Activated naive CD8-positive, alpha-beta T cell treated with anti-CD3 and anti-CD28 coated beads, Interleukin-2, amount 50 U/mL, for 24 hours (primary cell): ENCODE data around the gene ZSCAN23.
A peak's percentile ranks its signal among the peaks of the same experiment; 100 is the strongest.
"Not testable (repeated sequence)": the region's sequence is repeated elsewhere in the genome, so short reads cannot be mapped to it uniquely, and the experiment has no call there.

Source experiments
- ATAC-seq: fragments of 150-1000 bp; cut with Tn5 transposase; one replicate; pipeline ENCODE4 v1.10.0; 2021
- DNase-seq: peaks from one replicate; pipeline ENCODE4 v3.0.0; 2021
- H3K27ac Mint-ChIP-seq: one replicate; pipeline ENCODE4 v1.8.0; 2021; ENCODE audit warnings: mild to moderate bottlenecking, mixed read lengths
- H3K27me3 Mint-ChIP-seq: one replicate; pipeline ENCODE4 v1.8.0; 2021; ENCODE audit warnings: mixed read lengths
- H3K36me3 Mint-ChIP-seq: one replicate; pipeline ENCODE4 v1.8.0; 2021; ENCODE audit warnings: low read depth, mixed read lengths
- H3K4me1 Mint-ChIP-seq: one replicate; pipeline ENCODE4 v1.8.0; 2021; ENCODE audit warnings: mixed read lengths
- H3K4me3 Mint-ChIP-seq: one replicate; pipeline ENCODE4 v1.8.0; 2021; ENCODE audit warnings: mild to moderate bottlenecking, moderate library complexity, mixed read lengths
- H3K9me3 Mint-ChIP-seq: one replicate; pipeline ENCODE4 v1.8.0; 2021; ENCODE audit warnings: mixed read lengths

Gene ZSCAN23

GRCh38 chr6:28462401-28462800, 19.1 kb upstream of the ZSCAN23 start:
- ATAC-seq (no peak), DNase-seq (no peak)
- Mint-ChIP-seq H3K36me3 (no peaks in the 10 kb centered on the region), H3K4me1 (peaks cover 3% of the 10 kb centered on the region), H3K4me3 (no peak overlapping the region), H3K27me3 (peaks cover 32% of the 10 kb centered on the region), H3K27ac (no peak overlapping the region), H3K9me3 (no peaks in the 10 kb centered on the region)

- Mint-ChIP-seq H3K27ac (no peak overlapping the region), H3K36me3 (no peaks in the 10 kb centered on the region), H3K9me3 (no peaks in the 10 kb centered on the region), H3K4me3 (no peak overlapping the region), H3K4me1 (peaks cover 3% of the 10 kb centered on the region), H3K27me3 (peaks cover 42% of the 10 kb centered on the region)
- DNase-seq, result no peak
- ATAC-seq, result no peak
Observed at GRCh38 chr6:28458568-28458967, 15.3 kb upstream of the ZSCAN23 start.

- DNase-seq (no peak), ATAC-seq (no peak)
- Mint-ChIP-seq H3K4me3 (no peak overlapping the region), H3K27ac (no peak overlapping the region), H3K27me3 (peaks cover 26% of the 10 kb centered on the region), H3K9me3 (peaks cover 18% of the 10 kb centered on the region), H3K4me1 (peaks cover 22% of the 10 kb centered on the region), H3K36me3 (peaks cover 5% of the 10 kb centered on the region)
Observed at GRCh38 chr6:28449056-28449455, 5.8 kb upstream of the ZSCAN23 start.

GRCh38 chr6:28447512-28447906, 4.2 kb upstream of the ZSCAN23 start:
- not testable (repeated sequence) for DNase-seq, ATAC-seq, H3K27ac Mint-ChIP-seq
- peaks cover 13% of the 10 kb centered on the region for H3K36me3 Mint-ChIP-seq
- peaks cover 27% of the 10 kb centered on the region for H3K27me3 Mint-ChIP-seq
- H3K4me3 Mint-ChIP-seq, result peak overlapping the region; percentile 79
- peaks cover 36% of the 10 kb centered on the region for H3K4me1 Mint-ChIP-seq
- peaks cover 24% of the 10 kb centered on the region for H3K9me3 Mint-ChIP-seq

- Mint-ChIP-seq H3K4me3 (peak overlapping the region; percentile 79), H3K9me3 (peaks cover 24% of the 10 kb centered on the region), H3K27me3 (peaks cover 25% of the 10 kb centered on the region), H3K36me3 (peaks cover 13% of the 10 kb centered on the region), H3K27ac (peak overlapping the region; percentile 0), H3K4me1 (peaks cover 36% of the 10 kb centered on the region)
- DNase-seq (peak; percentile 18), ATAC-seq (no peak)
Observed at GRCh38 chr6:28446818-28447511, 3.7 kb upstream of the ZSCAN23 start.

- not testable (repeated sequence) for ATAC-seq
- peak; percentile 46 for DNase-seq
- H3K9me3 Mint-ChIP-seq, result peaks cover 24% of the 10 kb centered on the region
- H3K36me3 Mint-ChIP-seq, result peaks cover 13% of the 10 kb centered on the region
- peaks cover 36% of the 10 kb centered on the region for H3K4me1 Mint-ChIP-seq
- peaks cover 25% of the 10 kb centered on the region for H3K27me3 Mint-ChIP-seq
- peak overlapping the region; percentile 29 for H3K27ac Mint-ChIP-seq
- H3K4me3 Mint-ChIP-seq, result peak overlapping the region; percentile 90
Observed at GRCh38 chr6:28444759-28445158, 1.5 kb upstream of the ZSCAN23 start.

GRCh38 chr6:28442586-28442985, 705 bp downstream of the ZSCAN23 start:
- peak overlapping the region; percentile 90 for H3K4me3 Mint-ChIP-seq
- peaks cover 24% of the 10 kb centered on the region for H3K9me3 Mint-ChIP-seq
- H3K27me3 Mint-ChIP-seq, result peaks cover 25% of the 10 kb centered on the region
- peaks cover 31% of the 10 kb centered on the region for H3K4me1 Mint-ChIP-seq
- DNase-seq, result no peak
- peaks cover 13% of the 10 kb centered on the region for H3K36me3 Mint-ChIP-seq
- no peak for ATAC-seq
- H3K27ac Mint-ChIP-seq, result peak overlapping the region; percentile 85

GRCh38 chr6:28436404-28436803, 6.9 kb downstream of the ZSCAN23 start:
- DNase-seq, result no peak
- Mint-ChIP-seq H3K27ac (no peak overlapping the region), H3K9me3 (no peaks in the 10 kb centered on the region), H3K4me3 (no peak overlapping the region), H3K36me3 (peaks cover 2% of the 10 kb centered on the region), H3K4me1 (peaks cover 2% of the 10 kb centered on the region), H3K27me3 (peaks cover 6% of the 10 kb centered on the region)
- no peak for ATAC-seq

GRCh38 chr6:28433119-28433518, 10.2 kb downstream of the ZSCAN23 start:
- Mint-ChIP-seq H3K4me3 (no peak overlapping the region), H3K27ac (no peak overlapping the region), H3K36me3 (peaks cover 2% of the 10 kb centered on the region), H3K9me3 (no peaks in the 10 kb centered on the region), H3K27me3 (peaks cover 6% of the 10 kb centered on the region), H3K4me1 (peaks cover 2% of the 10 kb centered on the region)
- DNase-seq (no peak), ATAC-seq (no peak)

- DNase-seq (no peak), ATAC-seq (no peak)
- peaks cover 12% of the 10 kb centered on the region for H3K4me1 Mint-ChIP-seq
- no peaks in the 10 kb centered on the region for H3K9me3 Mint-ChIP-seq
- no peak overlapping the region for H3K4me3 Mint-ChIP-seq
- H3K27ac Mint-ChIP-seq, result no peak overlapping the region
- peaks cover 1% of the 10 kb centered on the region for H3K27me3 Mint-ChIP-seq
- H3K36me3 Mint-ChIP-seq, result no peaks in the 10 kb centered on the region
Observed at GRCh38 chr6:28429781-28430180, 13.5 kb downstream of the ZSCAN23 start.

GRCh38 chr6:28425944-28426541, 17.2 kb downstream of the ZSCAN23 start:
- Mint-ChIP-seq H3K4me1 (peaks cover 16% of the 10 kb centered on the region), H3K36me3 (no peaks in the 10 kb centered on the region), H3K4me3 (no peak overlapping the region), H3K27me3 (peaks cover 13% of the 10 kb centered on the region), H3K9me3 (no peaks in the 10 kb centered on the region), H3K27ac (peak overlapping the region; percentile 59)
- no peak for DNase-seq
- peak; percentile 33 for ATAC-seq

GRCh38 chr6:28424163-28424562, 19.1 kb downstream of the ZSCAN23 start:
- no peaks in the 10 kb centered on the region for H3K9me3 Mint-ChIP-seq
- H3K36me3 Mint-ChIP-seq, result no peaks in the 10 kb centered on the region
- H3K27me3 Mint-ChIP-seq, result peaks cover 13% of the 10 kb centered on the region
- H3K4me3 Mint-ChIP-seq, result no peak overlapping the region
- H3K27ac Mint-ChIP-seq, result no peak overlapping the region
- DNase-seq, result no peak
- no peak for ATAC-seq
- H3K4me1 Mint-ChIP-seq, result peaks cover 16% of the 10 kb centered on the region

- DNase-seq, result no peak
- Mint-ChIP-seq H3K4me1 (peaks cover 16% of the 10 kb centered on the region), H3K27me3 (peaks cover 13% of the 10 kb centered on the region), H3K4me3 (no peak overlapping the region), H3K9me3 (no peaks in the 10 kb centered on the region), H3K27ac (no peak overlapping the region), H3K36me3 (no peaks in the 10 kb centered on the region)
- ATAC-seq, result no peak
Observed at GRCh38 chr6:28423546-28423945, 19.7 kb downstream of the ZSCAN23 start.

GRCh38 chr6:28413681-28414080, 29.6 kb downstream of the ZSCAN23 start:
- Mint-ChIP-seq H3K27ac (no peak overlapping the region), H3K4me3 (no peak overlapping the region), H3K36me3 (no peaks in the 10 kb centered on the region), H3K4me1 (peaks cover 2% of the 10 kb centered on the region), H3K9me3 (no peaks in the 10 kb centered on the region), H3K27me3 (peaks cover 24% of the 10 kb centered on the region)
- ATAC-seq, result no peak
- DNase-seq, result no peak

GRCh38 chr6:28410767-28411166, 32.5 kb downstream of the ZSCAN23 start:
- peaks cover 28% of the 10 kb centered on the region for H3K27me3 Mint-ChIP-seq
- H3K27ac Mint-ChIP-seq, result no peak overlapping the region
- no peaks in the 10 kb centered on the region for H3K36me3 Mint-ChIP-seq
- H3K4me3 Mint-ChIP-seq, result no peak overlapping the region
- no peak for DNase-seq
- ATAC-seq, result no peak
- H3K4me1 Mint-ChIP-seq, result peaks cover 20% of the 10 kb centered on the region
- H3K9me3 Mint-ChIP-seq, result no peaks in the 10 kb centered on the region
